Brain microvascular endothelial cell (primary cell): ENCODE data around the gene CEBPA.

Source experiments
- DNase-seq: peaks from one replicate; pipeline ENCODE4 v3.0.0-alpha.2; 2020
- H3K27ac ChIP-seq: fragments of 250-450 bp; sonication (Bioruptor Pico); 2 replicates; pipeline ENCODE4 v1.5.1; 2020; ENCODE audit warnings: mild to moderate bottlenecking, moderate library complexity
- H3K27me3 ChIP-seq: fragments of 250-450 bp; sonication (Bioruptor Pico); replicated peaks from 2 replicates; pipeline ENCODE4 v1.5.1; 2020; ENCODE audit warnings: mild to moderate bottlenecking
- H3K36me3 ChIP-seq: fragments of 250-450 bp; sonication (Bioruptor Pico); replicated peaks from 2 replicates; pipeline ENCODE4 v1.5.1; 2020; ENCODE audit warnings: mild to moderate bottlenecking
- H3K4me3 ChIP-seq: 2 replicates; pipeline ENCODE4 v1.5.1; 2011; ENCODE audit warnings: low read depth, mild to moderate bottlenecking, control low read depth, low read length, moderate library complexity
- in situ Hi-C: cut with HindIII; loops from 2 replicates; pipeline ENCODE4 v1.10.0; 2017; ENCODE audit warnings: low sequenced_read_pairs, low pct_ligation_motif_present
- TF ChIP-seq, protein P1 (sequence below): IDR thresholded peaks from 2 replicates; pipeline ENCODE4 v1.5.1; 2011; ENCODE audit warnings: low read depth, mild to moderate bottlenecking, moderate library complexity, low read length, control low read depth, inconsistent platforms; ENCODE audit errors: missing control alignments

CEBPA gene

DNA sequence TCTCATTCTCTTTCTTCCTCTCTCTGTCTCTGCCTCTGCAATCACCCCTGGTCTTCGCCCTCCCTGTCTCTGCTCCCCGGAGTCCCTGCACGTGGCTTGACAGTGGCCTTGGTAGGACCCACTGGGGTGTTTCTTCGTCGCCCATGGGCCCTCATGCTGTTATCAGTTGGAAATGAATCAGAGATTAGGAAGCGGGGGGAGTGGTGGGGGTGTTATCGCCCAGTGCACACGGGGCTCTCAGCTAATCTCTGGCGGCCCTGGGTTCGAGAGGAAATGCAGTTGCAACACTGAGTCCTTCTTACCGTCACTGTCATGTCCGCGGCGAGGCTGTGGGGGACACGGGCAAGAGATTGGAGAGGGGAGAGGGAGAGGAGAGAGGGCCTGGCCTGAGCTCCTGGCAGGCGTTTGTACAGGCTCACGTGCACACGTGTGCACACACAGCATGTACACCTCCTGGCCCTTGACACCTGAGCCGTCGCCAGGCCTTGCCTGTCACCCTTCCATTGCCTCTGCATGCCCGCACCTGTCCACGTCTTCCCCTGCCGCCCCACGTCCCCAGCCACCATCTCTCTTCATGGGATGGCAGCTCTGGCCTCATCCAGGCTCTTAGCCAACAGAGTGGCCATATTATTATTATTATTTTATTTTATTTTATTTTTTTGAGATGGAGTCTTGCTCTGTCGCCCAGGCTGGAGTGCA is 38.9 kb downstream of the CEBPA start:
- H3K27me3 ChIP-seq: no peaks in the 10 kb centered on the region
- no peaks in the 10 kb centered on the region for H3K36me3 ChIP-seq
- in situ Hi-C loops: no loop called here
- TF ChIP-seq, protein P1, sequence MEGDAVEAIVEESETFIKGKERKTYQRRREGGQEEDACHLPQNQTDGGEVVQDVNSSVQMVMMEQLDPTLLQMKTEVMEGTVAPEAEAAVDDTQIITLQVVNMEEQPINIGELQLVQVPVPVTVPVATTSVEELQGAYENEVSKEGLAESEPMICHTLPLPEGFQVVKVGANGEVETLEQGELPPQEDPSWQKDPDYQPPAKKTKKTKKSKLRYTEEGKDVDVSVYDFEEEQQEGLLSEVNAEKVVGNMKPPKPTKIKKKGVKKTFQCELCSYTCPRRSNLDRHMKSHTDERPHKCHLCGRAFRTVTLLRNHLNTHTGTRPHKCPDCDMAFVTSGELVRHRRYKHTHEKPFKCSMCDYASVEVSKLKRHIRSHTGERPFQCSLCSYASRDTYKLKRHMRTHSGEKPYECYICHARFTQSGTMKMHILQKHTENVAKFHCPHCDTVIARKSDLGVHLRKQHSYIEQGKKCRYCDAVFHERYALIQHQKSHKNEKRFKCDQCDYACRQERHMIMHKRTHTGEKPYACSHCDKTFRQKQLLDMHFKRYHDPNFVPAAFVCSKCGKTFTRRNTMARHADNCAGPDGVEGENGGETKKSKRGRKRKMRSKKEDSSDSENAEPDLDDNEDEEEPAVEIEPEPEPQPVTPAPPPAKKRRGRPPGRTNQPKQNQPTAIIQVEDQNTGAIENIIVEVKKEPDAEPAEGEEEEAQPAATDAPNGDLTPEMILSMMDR: no peak
- no peak overlapping the region for H3K4me3 ChIP-seq
- no peak for DNase-seq
- H3K27ac ChIP-seq: no peak overlapping the region

DNA sequence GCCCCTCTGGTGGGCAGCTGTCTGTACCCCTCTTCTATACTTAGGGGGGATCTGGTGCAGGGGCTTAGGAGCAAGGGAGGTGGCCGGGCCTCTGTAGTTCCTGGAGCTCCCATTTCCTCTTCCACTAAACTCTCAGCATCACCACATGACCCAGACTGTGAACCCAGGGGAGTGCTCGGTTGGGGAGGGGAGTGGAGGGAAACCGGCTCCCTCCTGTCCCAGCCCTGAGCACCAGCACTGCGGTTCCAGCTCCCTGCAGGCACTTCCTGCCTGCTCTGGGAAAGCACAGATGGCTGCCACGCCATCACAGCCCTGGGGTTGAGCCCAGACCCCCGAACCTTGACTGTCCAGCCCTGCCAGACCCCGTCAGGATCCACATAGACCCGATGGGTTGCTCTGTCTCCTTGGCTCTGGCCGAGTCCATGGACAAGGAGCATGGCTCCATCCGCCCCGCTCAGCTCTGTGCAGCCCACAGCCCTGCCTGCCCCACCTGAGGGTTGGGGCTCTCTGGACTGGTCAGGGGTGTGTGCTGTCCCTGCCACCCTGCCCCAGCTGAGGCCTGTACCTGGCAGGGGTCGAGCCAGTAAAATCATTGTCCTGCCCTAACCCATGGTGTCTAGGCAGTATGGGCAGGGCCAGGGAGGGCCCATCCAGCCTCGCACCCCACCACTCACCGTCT is 40.7 kb downstream of the CEBPA start:
- in situ Hi-C loops: no loop called here
- TF ChIP-seq, protein P1: no peak
- H3K27ac ChIP-seq: no peak overlapping the region
- no peaks in the 10 kb centered on the region for H3K27me3 ChIP-seq
- H3K36me3 ChIP-seq: no peaks in the 10 kb centered on the region
- no peak overlapping the region for H3K4me3 ChIP-seq
- no peak for DNase-seq

DNA sequence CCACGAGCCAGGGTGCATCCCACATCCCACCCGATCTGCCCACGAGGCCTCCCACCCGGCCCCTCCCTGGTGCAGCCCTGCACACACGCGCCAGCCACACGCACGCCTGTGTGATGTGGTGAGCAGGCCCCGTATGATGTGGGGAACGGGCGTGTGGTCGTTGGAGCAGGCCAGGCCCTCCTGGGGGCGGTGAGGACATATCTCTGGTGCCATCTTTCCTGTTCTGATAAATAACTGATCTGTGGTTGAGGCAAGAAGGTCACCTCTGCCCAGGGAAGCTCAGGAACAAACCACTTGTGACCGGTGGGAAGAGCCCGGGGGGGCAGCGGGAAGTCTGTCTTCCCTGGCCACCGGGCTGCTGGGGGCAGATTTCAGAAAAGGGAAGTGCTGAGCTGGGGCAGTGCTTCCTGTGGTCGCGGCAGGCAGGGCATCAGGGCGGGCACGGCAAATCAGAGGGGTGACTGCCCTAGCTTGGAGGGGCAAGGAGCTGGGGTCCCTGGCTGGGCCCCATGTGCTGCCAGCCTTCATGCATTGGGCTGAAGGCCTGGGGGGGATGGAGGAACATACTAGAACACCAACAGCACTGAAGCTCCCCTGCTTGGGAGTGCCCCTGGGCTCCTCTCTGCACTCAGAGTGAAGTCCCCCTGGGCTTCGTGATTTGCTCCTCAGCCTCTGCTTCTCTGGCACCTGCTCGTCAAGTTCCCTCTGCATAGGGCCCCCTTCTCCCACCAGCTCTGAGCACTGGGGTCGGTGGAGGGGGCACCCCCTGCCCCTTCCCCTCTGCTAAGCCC is 41.5 kb downstream of the CEBPA start:
- Histone ChIP-seq H3K4me3 (no peak overlapping the region), H3K27ac (no peak overlapping the region), H3K36me3 (no peaks in the 10 kb centered on the region), H3K27me3 (no peaks in the 10 kb centered on the region)
- in situ Hi-C loops: no loop called here
- no peak for DNase-seq
- TF ChIP-seq, protein P1: no peak

DNA sequence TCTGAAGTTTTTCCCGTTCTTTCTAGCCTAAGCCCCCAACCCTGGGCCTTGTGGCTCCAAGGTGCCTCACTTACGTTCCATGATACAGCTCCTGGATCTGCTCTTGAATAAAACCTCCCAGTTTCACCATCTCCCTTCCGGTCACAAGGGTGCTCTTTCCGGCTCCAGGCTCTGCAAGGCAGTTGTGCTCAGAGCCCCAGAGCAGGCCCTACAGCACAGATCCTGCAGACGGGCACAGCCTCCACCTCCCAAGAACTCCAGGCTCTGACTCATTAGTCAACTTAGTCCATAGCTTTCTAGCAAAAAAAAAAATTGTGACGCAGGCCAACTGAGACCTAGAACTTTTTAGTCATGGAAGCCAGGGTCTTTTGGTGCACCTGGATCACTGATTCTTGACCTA is 42.8 kb downstream of the CEBPA start:
- Histone ChIP-seq H3K27ac (no peak overlapping the region), H3K36me3 (no peaks in the 10 kb centered on the region), H3K4me3 (no peak overlapping the region), H3K27me3 (no peaks in the 10 kb centered on the region)
- in situ Hi-C loops: no loop called here
- no peak for DNase-seq
- TF ChIP-seq, protein P1: no peak

DNA sequence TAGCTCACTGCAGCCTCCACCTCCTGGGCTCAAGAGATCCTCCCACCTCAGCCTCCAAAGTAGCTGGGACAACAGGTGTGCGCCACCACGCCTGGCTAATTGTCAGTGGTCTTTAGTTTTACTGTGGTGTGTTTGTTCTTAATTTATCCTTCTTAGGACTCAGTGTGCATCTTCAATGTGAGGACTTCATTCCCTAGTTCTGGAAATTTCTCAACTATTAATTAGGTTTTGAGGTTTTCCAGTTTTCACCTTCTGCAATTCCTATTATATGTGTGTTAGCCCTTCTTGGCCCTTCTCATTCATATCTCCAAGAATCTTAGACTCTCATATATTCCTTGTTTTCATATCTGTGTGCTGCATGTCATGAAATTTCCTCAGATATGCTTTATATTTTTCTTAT is 44.5 kb downstream of the CEBPA start:
- in situ Hi-C loops: no loop called here
- no peak for DNase-seq
- Histone ChIP-seq H3K4me3 (no peak overlapping the region), H3K27ac (no peak overlapping the region), H3K36me3 (no peaks in the 10 kb centered on the region), H3K27me3 (no peaks in the 10 kb centered on the region)
- TF ChIP-seq, protein P1: no peak
